SK-N-SH (cell line): Measurements from ENCODE around the gene FSIP1. TPM values are rescaled to one million over a fixed set of nuclear protein-coding genes. Genes with fewer than 3 reads are reported as not detected.

Experiments
- CTCF ChIA-PET: fragments of 300-600, 350-600 bp; formaldehyde crosslinking; extraction: SDS; loops from one replicate; lab custom pipeline; 2021; lab: Yijun Ruan, JAX
- POLR2A ChIA-PET: fragments of 350-600 bp; sonication (Branson Sonifier 250); formaldehyde crosslinking; extraction: SDS; loops from one replicate; lab custom pipeline; 2020; ENCODE audit warnings: antibody characterized with exemption, inconsistent platforms; lab: Yijun Ruan, JAX
- DNase-seq: peaks from one replicate; pipeline ENCODE4 v3.0.0; 2012
- H2AFZ ChIP-seq: fragments of 200-600 bp; sonication (generic); 2 replicates; pipeline ENCODE4 v1.8.1; 2016; ENCODE audit warnings: antibody characterized with exemption, mild to moderate bottlenecking, low read depth
- H3F3A ChIP-seq: fragments of 200-600 bp; sonication (generic); replicated peaks from 2 replicates; pipeline ENCODE3; 2016; ENCODE audit warnings: antibody characterized with exemption, mild to moderate bottlenecking; ENCODE audit not compliant: insufficient read depth
- H3K27ac ChIP-seq, 2 experiments: fragments of 200-500 bp in 1 of 2; fragments of 200-600 bp in 1 of 2; sonication (Bioruptor generic) in 1 of 2; sonication (generic), shearing (Covaris generic) in 1 of 2; 2 replicates each; pipeline versions ENCODE4 v1.5.1 to v1.6.1; 2014 to 2016; ENCODE audit warnings: low read depth in 2 of 2, inconsistent platforms in 1 of 2, low read length in 1 of 2, mild to moderate bottlenecking in 1 of 2, mixed read lengths in 1 of 2
- H3K27me3 ChIP-seq: fragments of 200-600 bp; sonication (generic), shearing (Covaris generic); 2 replicates; pipeline ENCODE4 v1.6.1; 2016; ENCODE audit warnings: mixed run types; ENCODE audit not compliant: insufficient read depth
- H3K36me3 ChIP-seq, 2 experiments: fragments of 200-500 bp in 1 of 2; fragments of 200-600 bp in 1 of 2; sonication (Bioruptor generic) in 1 of 2; sonication (generic) in 1 of 2; replicated peaks in 1 of 2; 2 replicates each; pipeline versions ENCODE3 to v1.5.1; 2014 to 2016; ENCODE audit warnings: low read length in 1 of 2, mild to moderate bottlenecking in 1 of 2; ENCODE audit not compliant: insufficient read depth in 2 of 2, control insufficient read depth in 1 of 2
- H3K4me1 ChIP-seq, 2 experiments: fragments of 200-500 bp in 1 of 2; fragments of 200-600 bp in 1 of 2; sonication (Bioruptor generic) in 1 of 2; sonication (generic), shearing (Covaris generic) in 1 of 2; 2 replicates each; pipeline versions ENCODE4 v1.5.1 to v1.6.1; 2014 to 2016; ENCODE audit warnings: low read depth in 1 of 2, low read length in 1 of 2, mixed run types in 1 of 2; ENCODE audit not compliant: insufficient read depth in 2 of 2, control insufficient read depth in 1 of 2
- H3K4me2 ChIP-seq: fragments of 200-600 bp; sonication (generic), shearing (Covaris generic); 2 replicates; pipeline ENCODE4 v1.6.1; 2017; ENCODE audit warnings: mixed run types
- H3K4me3 ChIP-seq, 2 experiments: fragments of 200-500 bp in 1 of 2; fragments of 200-600 bp in 1 of 2; sonication (Bioruptor generic) in 1 of 2; sonication (generic), shearing (Covaris generic) in 1 of 2; 2 replicates each; pipeline versions ENCODE4 v1.5.1 to v1.8.1; 2014 to 2016; ENCODE audit warnings: low read depth in 2 of 2, inconsistent platforms in 1 of 2, low read length in 1 of 2, mild to moderate bottlenecking in 1 of 2, mixed read lengths in 1 of 2, moderate library complexity in 1 of 2
- H3K79me2 ChIP-seq: fragments of 200-600 bp; sonication (generic); 2 replicates; pipeline ENCODE4 v1.8.1; 2017; ENCODE audit warnings: mild to moderate bottlenecking; ENCODE audit not compliant: insufficient read depth
- H3K9ac ChIP-seq: fragments of 200-600 bp; sonication (generic); 2 replicates; pipeline ENCODE4 v1.6.1; 2017; ENCODE audit warnings: mixed run types
- H3K9me2 ChIP-seq: fragments of 200-600 bp; sonication (generic); 2 replicates; pipeline ENCODE4 v1.6.1; 2017; ENCODE audit warnings: mixed run types
- H3K9me3 ChIP-seq: fragments of 200-600 bp; sonication (generic); 2 replicates; pipeline ENCODE4 v1.6.1; 2017; ENCODE audit warnings: mixed run types, mild to moderate bottlenecking, moderate library complexity
- H4K20me1 ChIP-seq: fragments of 200-600 bp; sonication (generic); 2 replicates; pipeline ENCODE4 v1.6.1; 2017; ENCODE audit warnings: mild to moderate bottlenecking, mixed run types; ENCODE audit not compliant: insufficient read depth
- CHD2 ChIP-seq: fragments of 150-350 bp; IDR thresholded peaks from 2 replicates; pipeline ENCODE4 v1.6.1; 2018; ENCODE audit warnings: low read length; ENCODE audit not compliant: partially characterized antibody
- EP300 ChIP-seq, 2 experiments: IDR thresholded peaks; 2 replicates each; pipeline versions ENCODE4 v1.4.0 to v1.6.1; 2012; ENCODE audit warnings: borderline replicate concordance in 1 of 2, low read depth in 1 of 2, low read length in 1 of 2
- FOXJ3 ChIP-seq: sonication (generic); formaldehyde crosslinking; IDR thresholded peaks from 2 replicates; pipeline ENCODE4 v1.5.1; 2020; ENCODE audit warnings: mild to moderate bottlenecking, missing genetic modification reagents
- FOXM1 ChIP-seq: IDR thresholded peaks from 2 replicates; pipeline ENCODE4 v1.4.0; 2012; ENCODE audit warnings: low read depth, mild to moderate bottlenecking
- GABPA ChIP-seq: IDR thresholded peaks from 2 replicates; pipeline ENCODE4 v1.4.0; 2012; ENCODE audit warnings: low read depth, mild to moderate bottlenecking
- MEF2A ChIP-seq: IDR thresholded peaks from 2 replicates; pipeline ENCODE4 v1.4.0; 2012; ENCODE audit warnings: low read depth, borderline replicate concordance
- NFIC ChIP-seq: IDR thresholded peaks from 2 replicates; pipeline ENCODE4 v1.4.0; 2012; ENCODE audit warnings: borderline replicate concordance
- NRF1 ChIP-seq: IDR thresholded peaks from 2 replicates; pipeline ENCODE4 v1.6.1; 2012; ENCODE audit warnings: low read depth, mild to moderate bottlenecking, low read length
- RAD21 ChIP-seq: IDR thresholded peaks from 2 replicates; pipeline ENCODE4 v1.6.1; 2012; ENCODE audit warnings: mild to moderate bottlenecking, low read length
- RCOR1 ChIP-seq: fragments of 150-350 bp; IDR thresholded peaks from 2 replicates; pipeline ENCODE4 v1.6.1; 2017; ENCODE audit warnings: antibody characterized with exemption, low read length
- RFX5 ChIP-seq: IDR thresholded peaks from 2 replicates; pipeline ENCODE4 v1.6.1; 2012; ENCODE audit warnings: mild to moderate bottlenecking, improper control_type of control experiment, low read length
- RXRA ChIP-seq: IDR thresholded peaks from 2 replicates; pipeline ENCODE4 v1.4.0; 2012; ENCODE audit warnings: low read depth, mild to moderate bottlenecking, borderline replicate concordance
- SMC3 ChIP-seq: IDR thresholded peaks from 2 replicates; pipeline ENCODE4 v1.6.1; 2012; ENCODE audit warnings: low read depth, low read length, improper control_type of control experiment
- WGBS: methylation state at CpG from one replicate; pipeline ENCODE4 v1.1.6; 2017; ENCODE audit warnings: low lambda C conversion rate; 5-methylcytosine and 5-hydroxymethylcytosine counted together
- polyA plus RNA-seq, 3 experiments: library from polyadenylated mRNA; depleted of rRNA; stranded (reverse); fragments of >200 nt; gene quantifications; 2 replicates each; pipeline ENCODE4 v1.2.3, GENCODE V29; 2012
- TF ChIP-seq, protein P1 (sequence below): IDR thresholded peaks from 2 replicates; pipeline ENCODE4 v1.4.0; 2012; ENCODE audit warnings: low read depth
- TF ChIP-seq, protein P2 (sequence below): IDR thresholded peaks from 2 replicates; pipeline ENCODE4; 2012

The FSIP1 gene
- polyA plus RNA-seq, 1 of the 3 experiments (the other 2 are of a cell fraction), result 0.43 TPM

DNA sequence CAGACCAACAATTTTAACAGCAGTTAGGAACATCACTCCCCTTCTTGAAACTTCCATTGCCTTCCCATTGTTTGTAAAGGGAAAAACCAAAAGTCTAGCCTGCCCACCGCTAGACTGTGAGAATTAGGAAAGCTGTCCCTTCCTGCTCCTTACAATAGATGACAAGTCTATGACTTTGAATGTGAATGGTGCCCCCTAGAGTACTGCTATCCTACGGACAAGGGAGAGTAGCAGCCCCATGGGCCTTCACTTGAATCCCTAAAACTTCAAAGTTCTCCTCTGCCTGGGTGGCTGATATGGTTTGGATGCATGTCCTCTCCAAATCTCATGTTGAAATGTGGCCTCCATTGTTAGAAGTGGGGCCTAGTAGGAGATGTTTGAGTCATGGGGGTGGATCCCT, 41.0 kb upstream of the FSIP1 start:
- no peak overlapping the region for H3K27ac ChIP-seq
- H3K9me2 ChIP-seq, result no peaks in the 10 kb centered on the region
- TF ChIP-seq RAD21, result no peak
- no peak for TF ChIP-seq EP300 (IDR thresholded peaks at IDR 0.05; ENCODE audit: borderline replicate concordance in 1 of 2, low read depth in 1 of 2, low read length in 1 of 2)
- TF ChIP-seq CHD2, result no peak
- TF ChIP-seq, protein P1, sequence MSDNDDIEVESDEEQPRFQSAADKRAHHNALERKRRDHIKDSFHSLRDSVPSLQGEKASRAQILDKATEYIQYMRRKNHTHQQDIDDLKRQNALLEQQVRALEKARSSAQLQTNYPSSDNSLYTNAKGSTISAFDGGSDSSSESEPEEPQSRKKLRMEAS, result no peak
- TF ChIP-seq GABPA, result no peak
- no peak for TF ChIP-seq MEF2A
- TF ChIP-seq RFX5, result no peak
- TF ChIP-seq FOXM1, result no peak
- no peak for TF ChIP-seq SMC3
- no peak for TF ChIP-seq FOXJ3 (CRISPR knock-in tag)
- no peak for TF ChIP-seq RCOR1
- no peak for TF ChIP-seq NRF1
- TF ChIP-seq, protein P2, sequence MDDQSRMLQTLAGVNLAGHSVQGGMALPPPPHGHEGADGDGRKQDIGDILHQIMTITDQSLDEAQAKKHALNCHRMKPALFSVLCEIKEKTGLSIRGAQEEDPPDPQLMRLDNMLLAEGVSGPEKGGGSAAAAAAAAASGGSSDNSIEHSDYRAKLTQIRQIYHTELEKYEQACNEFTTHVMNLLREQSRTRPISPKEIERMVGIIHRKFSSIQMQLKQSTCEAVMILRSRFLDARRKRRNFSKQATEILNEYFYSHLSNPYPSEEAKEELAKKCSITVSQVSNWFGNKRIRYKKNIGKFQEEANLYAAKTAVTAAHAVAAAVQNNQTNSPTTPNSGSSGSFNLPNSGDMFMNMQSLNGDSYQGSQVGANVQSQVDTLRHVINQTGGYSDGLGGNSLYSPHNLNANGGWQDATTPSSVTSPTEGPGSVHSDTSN, result no peak
- CTCF ChIA-PET, result no interaction called here
- peaks cover 5% of the 10 kb centered on the region; the same call in 1 of the 2 replicates for H4K20me1 ChIP-seq
- H3K9me3 ChIP-seq, result no peaks in the 10 kb centered on the region
- no peaks in the 10 kb centered on the region for H3K36me3 ChIP-seq
- H2AFZ ChIP-seq, result no peak overlapping the region
- no peak overlapping the region for H3K4me3 ChIP-seq
- 86% methylated on average over 2 of the region's 2 CpGs for WGBS
- H3F3A ChIP-seq, result no peaks in the 10 kb centered on the region
- peaks cover 4 to 5% of the 10 kb centered on the region in 2 experiments; a peak in 2 of 4 replicates for H3K4me1 ChIP-seq
- no peak for DNase-seq
- H3K27me3 ChIP-seq, result no peaks in the 10 kb centered on the region
- POLR2A ChIA-PET, result no interaction called here
- no peak overlapping the region for H3K9ac ChIP-seq
- H3K79me2 ChIP-seq, result peaks cover 98% of the 10 kb centered on the region
- no peak overlapping the region for H3K4me2 ChIP-seq

DNA sequence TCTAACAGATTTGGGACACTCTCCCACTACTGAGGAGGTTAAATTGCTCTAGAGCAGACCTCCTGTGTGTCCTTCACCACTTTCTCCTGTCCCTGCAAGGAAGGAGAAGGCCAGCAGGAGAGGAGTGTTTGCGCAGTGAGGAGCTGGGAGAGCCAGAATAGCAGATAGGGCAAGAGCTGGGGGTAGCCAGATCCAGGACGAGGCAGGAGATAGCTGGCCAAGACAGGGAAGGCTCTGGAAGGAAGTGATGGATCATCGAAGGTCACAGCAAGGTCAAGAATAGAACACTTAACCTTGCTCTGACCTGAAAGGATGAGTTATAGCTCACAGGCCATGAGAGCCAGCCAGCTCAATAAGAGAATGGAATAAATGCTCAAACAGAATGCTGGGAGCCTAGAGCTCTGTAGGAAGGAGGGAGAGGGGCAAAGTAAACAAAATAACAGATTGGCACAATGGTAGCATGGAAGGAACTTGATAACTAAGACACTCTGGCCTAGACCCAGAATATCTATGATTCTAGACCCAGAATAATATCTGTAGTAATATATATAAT, 37.5 kb upstream of the FSIP1 start:
- H3K9me2 ChIP-seq, result no peaks in the 10 kb centered on the region
- peaks cover 0 to 3% of the 10 kb centered on the region in 2 experiments for H3K36me3 ChIP-seq
- no peak overlapping the region for H3K9ac ChIP-seq
- no peak for DNase-seq
- peaks cover 4% of the 10 kb centered on the region for H3F3A ChIP-seq
- H3K4me1 ChIP-seq, result peaks cover 0 to 7% of the 10 kb centered on the region in 2 experiments; a peak in 1 of 4 replicates
- H4K20me1 ChIP-seq, result peaks cover 13% of the 10 kb centered on the region; the same call in 1 of the 2 replicates
- no peaks in the 10 kb centered on the region for H3K9me3 ChIP-seq
- ChIA-PET CTCF (interaction anchor here (1.2 kb wide), 1 partner anchor 26 kb away, joined by 4 read pairs; no protein-coding TSS in a partner anchor), POLR2A (no interaction called here)
- WGBS, result 55% methylated on average over 3 of the region's 3 CpGs
- no peak overlapping the region for H2AFZ ChIP-seq
- no peak overlapping the region for H3K27ac ChIP-seq
- no peak overlapping the region for H3K4me3 ChIP-seq
- no peaks in the 10 kb centered on the region for H3K27me3 ChIP-seq
- no peak overlapping the region for H3K4me2 ChIP-seq
- TF ChIP-seq NFIC (no peak), RXRA (0 out of 2 replicates have a peak, but pooled peaks have one; percentile 10)
- H3K79me2 ChIP-seq, result peaks cover 100% of the 10 kb centered on the region
